ENCODE measurements around the gene FGF14. TPM values are rescaled to one million over a fixed set of nuclear protein-coding genes. Genes with fewer than 3 reads are reported as not detected.

FGF14 gene
- total and polyA plus RNA-seq, 2 donors (not counting 1 experiment from before 2014, with no cell fraction given): under 0.01 TPM; not detected in 1

GRCh38 chr13:102020611-102021216, 381.1 kb downstream of the FGF14 start:
- Histone ChIP-seq H3K4me2 (replicated peaks; ENCODE audit: low read depth, low read length, poor library complexity, severe bottlenecking) (no peak overlapping the region), H3K27me3 (replicated peaks in 1 of 4; ENCODE audit: control extremely low read depth in 1 of 4, control insufficient read depth in 3 of 4, insufficient read depth in 4 of 4, low read length in 3 of 4) (no peaks in the 10 kb centered on the region), H3K79me2 (ENCODE audit: control insufficient read depth, insufficient read depth, low read length) (no peaks in the 10 kb centered on the region), H4K20me1 (ENCODE audit: control insufficient read depth, insufficient read depth, low read length, poor library complexity, severe bottlenecking) (no peaks in the 10 kb centered on the region), H3K4me1 (ENCODE audit: control insufficient read depth in 2 of 2, insufficient read depth in 2 of 2, low read length in 2 of 2) (no peaks in the 10 kb centered on the region), H2AFZ (ENCODE audit: insufficient read depth, low read depth, low read length, poor library complexity, severe bottlenecking) (no peak overlapping the region), H3K36me3 (replicated peaks in 1 of 2; ENCODE audit: control extremely low read depth in 1 of 2, control insufficient read depth in 1 of 2, extremely low read depth in 1 of 2, insufficient read depth in 2 of 2, low read length in 1 of 2) (no peaks in the 10 kb centered on the region), H3K27ac (ENCODE audit: low read length in 2 of 2) (no peak overlapping the region), H3K4me3 (ENCODE audit: control extremely low read depth in 1 of 5, extremely low read depth in 1 of 5, insufficient read depth in 1 of 5, low read depth in 2 of 5, low read length in 4 of 5) (no peak overlapping the region), H3K9ac (ENCODE audit: low read length) (no peak overlapping the region), H3K9me3 (ENCODE audit: control extremely low read depth in 1 of 3, control insufficient read depth in 2 of 3, insufficient read depth in 1 of 3, low read length in 2 of 3) (peaks cover 3 to 11% (median 3%) of the 10 kb centered on the region in 3 donors)
- DNase-seq (no peak), ATAC-seq (ENCODE audit: low read depth) (no peak)
- WGBS (ENCODE audit: insufficient coverage): 85% methylated on average over 3 of the region's 4 CpGs
- no peaks in the 10 kb centered on the region for H3K4me1 Mint-ChIP-seq
- no peak overlapping the region for H3K4me3 Mint-ChIP-seq
- no peak overlapping the region for H3K27ac Mint-ChIP-seq
- no peak for TF ChIP-seq EZH2 (IDR thresholded peaks at IDR 0.05; ENCODE audit: borderline replicate concordance, insufficient read depth, low read depth, low read length, poor library complexity, severe bottlenecking)
- TF ChIP-seq CTCF (IDR thresholded peaks at IDR 0.05): no peak
- intact Hi-C loops (cut with micrococcal nuclease): no loop called here
- H3K27me3 Mint-ChIP-seq: no peaks in the 10 kb centered on the region
- ChIA-PET CTCF (no interaction called here), POLR2A (no interaction called here)
- peaks cover 7% of the 10 kb centered on the region for H3K9me3 Mint-ChIP-seq (ENCODE audit: insufficient read depth)

- Mint-ChIP-seq H3K27ac (no peak overlapping the region), H3K9me3 (ENCODE audit: insufficient read depth) (peaks cover 7% of the 10 kb centered on the region), H3K4me3 (no peak overlapping the region), H3K4me1 (no peaks in the 10 kb centered on the region), H3K27me3 (no peaks in the 10 kb centered on the region)
- no peak overlapping the region for H3K9ac ChIP-seq (ENCODE audit: low read length)
- no peaks in the 10 kb centered on the region for H3K79me2 ChIP-seq (ENCODE audit: control insufficient read depth, insufficient read depth, low read length)
- H3K4me3 ChIP-seq (ENCODE audit: control extremely low read depth in 1 of 5, extremely low read depth in 1 of 5, insufficient read depth in 1 of 5, low read depth in 2 of 5, low read length in 4 of 5): no peak overlapping the region
- TF ChIP-seq EZH2 (IDR thresholded peaks at IDR 0.05; ENCODE audit: borderline replicate concordance, insufficient read depth, low read depth, low read length, poor library complexity, severe bottlenecking): no peak
- TF ChIP-seq CTCF (IDR thresholded peaks at IDR 0.05): no peak
- no peaks in the 10 kb centered on the region for H4K20me1 ChIP-seq (ENCODE audit: control insufficient read depth, insufficient read depth, low read length, poor library complexity, severe bottlenecking)
- H2AFZ ChIP-seq (ENCODE audit: insufficient read depth, low read depth, low read length, poor library complexity, severe bottlenecking): no peak overlapping the region
- DNase-seq (no peak), ATAC-seq (ENCODE audit: low read depth) (no peak)
- H3K36me3 ChIP-seq (replicated peaks in 1 of 2; ENCODE audit: control extremely low read depth in 1 of 2, control insufficient read depth in 1 of 2, extremely low read depth in 1 of 2, insufficient read depth in 2 of 2, low read length in 1 of 2): no peaks in the 10 kb centered on the region
- intact Hi-C loops (cut with micrococcal nuclease): no loop called here
- H3K4me2 ChIP-seq (replicated peaks; ENCODE audit: low read depth, low read length, poor library complexity, severe bottlenecking): no peak overlapping the region
- no peaks in the 10 kb centered on the region for H3K27me3 ChIP-seq (replicated peaks in 1 of 4; ENCODE audit: control extremely low read depth in 1 of 4, control insufficient read depth in 3 of 4, insufficient read depth in 4 of 4, low read length in 3 of 4)
- no peaks in the 10 kb centered on the region for H3K4me1 ChIP-seq (ENCODE audit: control insufficient read depth in 2 of 2, insufficient read depth in 2 of 2, low read length in 2 of 2)
- no peak overlapping the region for H3K27ac ChIP-seq (ENCODE audit: low read length in 2 of 2)
- ChIA-PET CTCF (no interaction called here), POLR2A (no interaction called here)
- peaks cover 3 to 11% (median 3%) of the 10 kb centered on the region in 3 donors for H3K9me3 ChIP-seq (ENCODE audit: control extremely low read depth in 1 of 3, control insufficient read depth in 2 of 3, insufficient read depth in 1 of 3, low read length in 2 of 3)
These were observed 383.1 kb downstream of the FGF14 start for GRCh38 chr13:102018716-102019115.

Data from B cell (primary cell).